ENCODE measurements around the gene ACSS3.
"Not testable (repeated sequence)": the region's sequence is repeated elsewhere in the genome, so short reads cannot be mapped to it uniquely, and the experiment has no call there.

ACSS3 gene

DNA sequence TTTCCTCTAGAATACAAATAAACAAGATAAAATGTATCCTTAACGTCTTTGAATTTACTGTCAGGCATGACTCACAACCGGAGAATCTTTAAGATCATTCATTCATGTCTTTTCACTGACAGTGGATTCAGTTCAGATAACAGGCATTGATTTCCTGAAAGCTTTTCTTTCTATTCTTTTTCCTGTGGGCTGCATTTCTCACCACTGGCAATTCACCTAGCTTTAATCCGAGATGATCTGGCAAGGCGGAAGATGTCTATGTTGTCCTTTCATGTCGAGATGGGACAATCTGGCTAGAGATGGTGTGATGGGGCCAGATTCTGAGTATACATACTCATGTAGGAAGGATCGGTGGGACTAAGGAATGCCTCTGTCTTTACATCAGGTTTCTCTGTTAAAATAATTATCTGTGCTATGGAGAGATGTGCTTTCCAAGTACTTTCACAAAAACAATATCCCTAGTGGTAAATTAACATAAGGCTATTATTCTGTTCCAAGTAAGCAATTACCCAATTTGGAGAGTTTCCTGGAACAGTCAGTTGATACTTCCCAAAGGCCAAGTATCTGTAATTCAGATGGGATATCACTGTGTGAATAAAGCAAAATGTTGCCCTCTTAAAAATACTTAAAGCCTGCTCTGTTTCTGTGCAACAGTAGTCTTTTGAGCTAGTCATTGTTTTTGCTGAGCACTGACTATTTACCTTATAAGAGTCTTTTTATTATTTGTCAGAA, 17.8 kb downstream of the ACSS3 start:
- DNase-seq = no peak

DNA sequence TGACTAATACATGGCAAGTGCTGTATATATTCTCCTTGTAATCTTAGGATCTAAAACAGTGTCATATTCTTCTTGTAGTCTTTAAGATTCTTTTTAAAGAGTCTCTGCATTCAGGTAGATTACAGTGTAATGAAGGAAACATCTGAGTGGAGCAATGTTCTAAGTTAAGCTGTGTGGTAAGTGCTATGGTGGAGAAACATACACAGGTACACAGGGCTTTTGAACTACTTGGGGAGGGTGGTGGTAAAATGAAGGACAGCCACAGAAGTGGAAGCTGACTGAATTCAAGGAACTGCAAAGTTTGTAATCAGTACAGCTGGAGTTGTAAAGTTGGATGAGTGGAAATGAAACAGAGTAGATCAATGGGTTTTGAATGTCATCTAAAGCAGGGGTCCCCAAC, 27.8 kb downstream of the ACSS3 start:
- DNase-seq = no peak

DNA sequence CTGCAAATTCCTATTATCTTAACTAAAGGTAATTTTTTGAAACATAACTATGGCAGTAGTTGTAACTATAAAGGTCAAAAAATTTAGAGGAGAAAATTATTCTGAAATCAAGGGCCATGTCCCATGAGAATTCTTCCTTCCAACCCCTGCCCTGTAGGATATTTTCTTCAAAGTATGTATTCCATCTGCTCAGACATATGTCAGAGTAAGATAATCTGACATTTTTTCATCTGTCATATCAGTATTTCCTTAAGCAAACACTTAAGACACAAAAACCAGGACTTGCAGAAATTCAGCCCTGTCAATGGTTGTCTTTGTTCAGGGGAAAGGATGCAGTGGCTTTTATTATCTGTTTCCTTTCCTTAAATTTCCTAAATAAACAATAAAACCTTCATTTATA, 36.3 kb downstream of the ACSS3 start:
- DNase-seq = no peak

- DNase-seq = not testable (repeated sequence)
Measured at GRCh38 chr12:81119069-81119468, 41.2 kb downstream of the ACSS3 start.

DNA sequence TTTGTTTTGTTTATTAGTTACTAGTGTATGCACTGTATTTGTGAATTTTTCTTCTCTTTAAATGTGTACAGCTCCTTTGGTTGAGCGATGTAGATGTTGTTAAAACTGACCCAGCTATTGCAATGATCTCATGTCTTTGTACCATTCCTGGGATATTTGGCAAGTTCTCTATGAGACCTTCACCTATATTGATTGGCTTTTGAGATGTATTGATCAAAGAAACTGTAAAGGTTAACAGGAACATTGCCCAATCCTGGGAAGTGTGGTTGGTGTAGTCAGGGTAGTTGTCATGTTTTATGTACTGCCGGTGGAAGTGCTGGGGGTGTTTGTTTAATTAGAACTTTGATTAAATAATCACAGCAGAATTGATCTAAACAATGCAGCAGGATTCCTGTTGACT, 43.1 kb downstream of the ACSS3 start:
- no peak for DNase-seq

- DNase-seq = no peak
Measured at GRCh38 chr12:81123611-81124010, 45.7 kb downstream of the ACSS3 start.

- DNase-seq = no peak
Measured at GRCh38 chr12:81125691-81126090, 47.8 kb downstream of the ACSS3 start.

DNA sequence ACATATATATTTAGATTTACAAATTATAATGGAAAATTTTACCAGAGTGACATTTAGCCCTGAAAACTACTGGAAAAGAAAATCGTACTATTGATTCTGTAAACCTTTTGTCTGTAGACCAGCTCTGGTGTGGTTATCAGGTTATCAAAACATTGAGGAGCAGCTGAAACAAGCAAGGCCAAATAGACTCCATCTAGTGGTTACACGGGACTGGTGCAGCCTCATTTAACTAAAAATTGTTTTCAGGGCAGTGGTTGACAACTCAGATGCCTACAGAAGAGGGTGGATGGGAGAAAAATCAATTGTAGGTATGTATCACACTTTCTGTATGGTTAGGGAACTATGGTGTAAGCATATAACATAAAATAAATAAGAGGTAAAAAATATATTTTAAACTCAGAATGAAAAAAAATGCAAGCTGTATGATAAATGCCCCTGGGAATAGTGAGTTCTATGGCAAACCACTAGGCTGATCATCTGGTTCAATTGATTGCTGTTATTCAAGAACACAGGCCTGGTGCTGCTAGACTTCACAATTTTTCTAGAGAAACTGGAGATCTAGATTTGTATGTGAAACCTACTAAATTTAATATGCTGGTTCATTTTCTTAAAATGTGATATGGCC, 51.2 kb downstream of the ACSS3 start:
- DNase-seq = peak; percentile 32

DNA sequence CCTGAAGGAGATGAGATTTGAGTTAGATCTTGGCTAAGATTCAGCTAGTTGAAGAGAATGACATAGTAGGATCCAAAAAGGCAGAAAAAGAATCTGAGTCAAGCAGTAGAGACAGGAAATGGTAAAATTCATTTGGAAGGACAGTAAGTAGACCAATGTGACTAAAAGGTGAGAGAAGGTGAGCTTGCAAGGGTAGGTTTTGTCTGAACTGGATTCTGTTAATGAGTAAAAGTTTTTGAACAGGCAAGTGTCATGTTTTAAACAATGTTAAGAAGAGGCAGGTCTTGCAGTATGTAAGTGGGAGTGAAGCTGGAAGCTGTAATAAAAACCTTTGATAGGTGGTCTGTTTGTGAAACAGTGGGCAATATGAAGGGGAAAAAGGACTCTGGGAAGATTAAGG, 58.6 kb downstream of the ACSS3 start:
- DNase-seq = no peak

GRCh38 chr12:81137801-81138200, 59.9 kb downstream of the ACSS3 start:
- DNase-seq = no peak

GRCh38 chr12:81141217-81141616, 63.3 kb downstream of the ACSS3 start:
- no peak for DNase-seq

GRCh38 chr12:81143057-81143456, 65.2 kb downstream of the ACSS3 start:
- DNase-seq = no peak

DNA sequence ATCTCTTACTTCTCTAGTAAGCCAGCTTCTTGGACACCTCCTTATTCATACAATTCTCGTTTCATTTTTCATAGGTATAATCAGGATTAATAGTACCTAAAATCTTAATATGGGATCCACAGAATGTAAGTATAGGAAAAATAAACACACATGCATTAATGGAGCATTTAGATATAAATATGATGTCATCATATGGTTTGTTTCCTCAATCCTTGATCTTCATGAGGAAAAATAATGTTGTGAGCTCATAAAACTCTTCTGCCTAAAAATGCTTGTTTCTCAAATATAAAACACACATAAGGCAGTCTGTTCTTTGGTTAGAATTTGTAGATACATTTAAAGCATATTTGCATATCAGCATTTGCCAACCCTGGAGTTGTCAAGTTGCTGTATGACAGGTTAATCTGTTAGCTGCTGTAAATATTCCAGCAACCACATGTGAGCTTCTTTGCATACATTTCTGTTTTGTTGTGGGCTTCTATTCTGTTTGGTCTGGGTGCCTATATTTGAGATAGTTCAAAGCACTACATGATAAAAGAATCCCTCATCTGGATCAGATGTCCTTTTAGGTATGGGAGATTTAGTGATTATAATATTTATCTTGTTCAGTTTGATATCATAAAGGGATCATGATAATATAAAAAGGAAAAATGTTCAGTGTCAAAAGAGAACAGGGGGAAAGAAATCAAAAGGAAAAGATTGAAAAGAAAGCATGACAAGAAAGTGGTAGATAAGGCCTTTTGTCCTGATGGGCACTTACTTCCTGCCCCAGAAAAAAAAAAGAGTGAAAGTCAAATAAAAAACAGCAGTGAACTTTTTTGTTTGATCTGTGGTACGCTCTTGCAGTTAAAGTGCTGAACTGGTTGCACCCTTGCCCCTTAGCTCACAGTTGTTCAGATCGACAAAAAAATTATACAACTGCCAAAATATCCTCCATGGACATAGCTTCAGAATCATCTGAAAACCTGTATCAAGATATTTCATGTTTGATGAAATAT, 68.6 kb downstream of the ACSS3 start:
- DNase-seq = no peak

GRCh38 chr12:81147292-81147919, 69.5 kb downstream of the ACSS3 start:
- DNase-seq = no peak

GRCh38 chr12:81150382-81150781, 72.5 kb downstream of the ACSS3 start:
- DNase-seq = no peak

DNA sequence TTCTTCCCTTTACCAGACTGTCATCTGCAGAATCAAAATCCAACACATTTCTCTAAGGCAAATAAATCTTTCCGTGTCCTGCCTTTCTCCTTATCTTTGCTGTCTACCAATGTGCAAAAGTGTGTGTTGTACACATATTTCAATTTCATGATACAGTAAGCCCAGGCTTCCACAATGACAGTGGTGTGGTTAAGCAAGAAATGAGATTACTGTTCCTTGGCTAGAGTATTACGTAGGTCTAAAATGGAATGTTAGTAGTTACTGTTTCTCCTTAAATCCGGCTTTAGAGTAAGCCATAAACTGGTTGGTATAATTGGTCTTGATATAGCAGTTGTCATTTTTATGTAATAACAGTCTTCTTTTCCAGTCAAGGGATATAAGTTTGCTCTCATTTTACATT, 82.0 kb downstream of the ACSS3 start:
- DNase-seq = no peak

DNA sequence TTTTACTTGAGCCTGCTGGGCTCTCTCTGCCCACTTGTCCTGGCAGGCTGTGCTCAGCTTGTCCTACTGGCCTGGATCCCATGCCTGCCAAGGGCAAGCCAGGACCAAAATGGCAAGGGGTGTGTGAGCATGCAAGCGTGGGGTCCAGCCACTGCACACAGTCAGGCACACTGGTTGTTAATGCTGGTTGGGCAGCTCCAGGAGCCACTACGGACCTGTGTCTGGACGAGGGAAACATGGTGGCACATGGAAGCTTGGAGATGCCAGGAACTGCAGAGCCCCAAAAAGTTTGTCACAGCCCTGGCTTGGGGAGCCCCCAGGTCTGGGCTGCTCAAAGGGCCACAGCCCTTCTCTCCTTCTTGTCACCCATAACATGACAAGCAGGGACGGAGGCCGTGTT, 83.8 kb downstream of the ACSS3 start:
- no peak for DNase-seq

DNA sequence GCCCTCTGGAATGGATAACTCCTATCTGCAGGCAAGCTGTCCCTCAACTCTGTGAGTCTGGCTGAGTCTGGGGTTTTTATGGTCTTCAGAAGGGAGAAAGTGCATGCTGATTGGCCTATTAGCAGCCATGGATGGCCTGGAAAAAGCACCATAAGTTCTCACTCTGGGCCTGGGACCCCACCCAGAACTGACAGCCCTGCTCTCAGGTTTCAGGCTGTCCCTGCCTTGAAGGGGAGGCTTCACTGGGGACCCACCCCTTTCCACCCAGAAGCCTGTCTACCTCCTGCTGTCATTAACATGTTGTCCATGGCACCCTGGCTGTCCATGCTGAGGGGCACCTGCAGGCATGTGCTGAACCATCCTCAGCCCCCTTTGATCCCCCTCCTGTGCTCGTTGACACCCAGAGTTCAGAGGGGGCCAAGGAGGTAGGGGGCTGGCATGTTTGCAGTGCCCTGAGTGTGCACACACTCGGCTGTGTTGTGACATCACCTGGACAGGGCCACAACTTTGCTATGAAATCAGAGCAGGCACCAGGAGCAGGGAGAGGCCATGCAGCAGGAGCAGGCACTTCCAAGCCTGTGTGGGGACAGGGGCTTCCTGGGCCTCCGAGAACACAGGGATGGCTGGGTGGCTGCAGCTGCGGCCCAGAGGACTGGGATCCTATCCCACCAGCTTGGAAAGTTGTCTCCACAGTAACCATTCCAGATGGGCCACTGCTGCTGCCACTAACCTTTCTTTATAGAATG, 84.7 kb downstream of the ACSS3 start:
- no peak for DNase-seq

- DNase-seq = no peak
Measured at GRCh38 chr12:81164827-81165226, 86.9 kb downstream of the ACSS3 start.

DNA sequence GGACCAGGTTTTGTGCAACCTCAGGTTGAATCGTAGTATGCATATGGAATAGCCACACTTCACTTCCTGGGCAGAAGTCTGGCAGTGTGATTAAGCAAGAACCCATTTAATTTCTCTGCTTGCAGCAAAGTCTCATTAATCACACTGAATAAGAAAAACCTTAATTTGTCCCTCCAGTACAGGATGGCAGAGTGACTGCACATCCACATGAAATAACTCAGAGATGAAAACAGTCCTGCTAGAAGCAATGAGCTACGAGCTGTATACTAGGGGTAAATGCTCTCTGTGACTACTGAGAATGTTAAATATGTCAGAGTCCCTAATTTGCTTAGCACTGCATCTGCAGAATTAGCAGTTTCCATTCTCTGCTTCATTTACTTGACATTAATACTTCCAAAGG, 88.9 kb downstream of the ACSS3 start:
- no peak for DNase-seq

GRCh38 chr12:81167694-81168093, 89.8 kb downstream of the ACSS3 start:
- no peak for DNase-seq

DNA sequence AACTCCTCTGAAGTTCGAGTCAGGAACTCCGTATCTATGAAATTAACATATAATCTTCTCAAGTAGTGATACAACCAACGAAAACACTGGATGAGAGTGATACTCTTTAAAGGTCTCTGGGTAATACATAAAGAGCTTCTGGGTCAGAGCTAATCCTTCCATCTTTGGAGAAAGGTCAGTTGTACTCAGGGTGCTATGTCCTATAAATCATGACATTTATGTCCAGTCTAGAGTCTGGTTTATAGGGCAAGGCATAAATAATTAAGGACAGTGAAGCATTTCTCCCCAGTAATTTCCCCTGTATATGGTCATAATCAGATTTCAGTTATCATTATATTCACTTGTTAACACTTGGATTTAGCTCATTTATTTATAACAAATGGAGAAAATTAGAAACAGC, 90.6 kb downstream of the ACSS3 start:
- DNase-seq = no peak
